ENCODE measurements around the gene MUC4.

Gene MUC4

DNA sequence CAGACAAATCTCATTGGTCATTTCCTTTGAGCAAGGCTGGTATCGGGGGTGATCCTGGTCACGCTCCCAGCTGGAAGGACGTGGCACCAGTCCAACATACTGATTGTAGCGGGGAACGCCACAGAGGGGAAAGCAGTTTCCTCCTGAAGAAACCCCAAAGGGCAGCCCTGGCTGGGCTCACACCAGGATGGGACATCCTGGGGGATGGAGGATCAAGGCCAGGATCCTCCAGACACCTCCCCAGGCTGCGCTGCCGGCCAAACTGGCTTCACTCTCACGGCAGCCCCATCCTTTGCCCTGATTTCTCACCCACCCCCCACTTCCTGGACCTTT lies 54.3 kb downstream of the MUC4 start:
- no peaks in the 10 kb centered on the region for H3K9me3 ChIP-seq (ENCODE audit: low read depth, low read length)
- no peak for TF ChIP-seq EZH2 (IDR thresholded peaks at IDR 0.05)
- no peak for TF ChIP-seq FOXP2 (optimal IDR thresholded peaks at IDR 0.05; ENCODE audit: control extremely low read depth, extremely low read length, insufficient read depth)
- no peak for TF ChIP-seq POLR2AphosphoS5 (IDR thresholded peaks at IDR 0.05; ENCODE audit: borderline replicate concordance, low read depth, low read length)
- H3K27ac ChIP-seq, result no peak overlapping the region
- no peak overlapping the region for H3K4me3 ChIP-seq
- no peaks in the 10 kb centered on the region for H3K36me3 ChIP-seq (ENCODE audit: insufficient read depth, low read length)
- no peak for DNase-seq (ENCODE audit: low read depth, low spot score)
- no peak overlapping the region for H3K9ac ChIP-seq (ENCODE audit: insufficient read length)

DNA sequence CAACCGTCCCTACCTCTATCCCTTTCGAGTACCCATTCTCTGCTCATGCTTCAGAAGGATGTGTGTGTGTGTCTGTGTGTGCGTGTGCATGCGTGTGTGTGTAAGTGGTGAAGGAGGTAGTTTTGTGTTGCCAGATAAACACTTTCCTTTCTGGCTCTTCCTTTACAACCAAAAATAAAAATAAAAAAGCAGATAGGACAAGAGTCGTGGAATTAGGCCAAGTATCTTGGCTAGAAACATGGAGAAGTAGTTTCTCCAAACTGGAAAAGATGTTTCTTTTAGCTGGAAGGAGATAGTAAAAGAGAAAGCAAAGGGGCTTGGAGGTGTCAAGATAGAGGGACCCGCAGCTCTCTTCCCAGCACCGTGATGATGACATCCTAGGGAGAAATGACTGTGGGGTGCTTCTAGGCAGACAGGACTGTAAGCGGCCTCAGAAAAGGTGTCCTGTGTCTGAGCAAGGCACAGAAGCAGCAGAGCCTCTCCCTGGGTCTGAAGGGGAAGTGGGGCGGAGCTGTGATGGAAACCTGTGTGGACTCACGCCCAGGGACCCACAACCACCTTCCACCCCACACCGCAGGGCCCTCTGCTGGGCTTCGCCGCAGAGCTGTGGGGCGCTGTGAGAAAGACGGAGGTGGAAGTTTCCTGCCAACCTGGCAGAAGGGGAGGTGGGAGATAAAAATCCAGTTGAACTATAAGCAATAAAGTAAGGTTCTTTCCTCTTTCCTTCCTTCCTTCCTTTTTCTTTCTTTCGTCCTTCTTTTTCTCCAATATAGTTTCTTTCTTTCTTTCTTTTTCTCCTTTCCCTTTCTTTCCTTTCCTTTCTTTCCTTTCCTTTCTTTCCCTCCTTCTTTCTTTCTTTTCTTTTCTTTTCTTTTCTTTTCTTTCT lies 55.7 kb downstream of the MUC4 start:
- DNase-seq (ENCODE audit: low read depth, low spot score), result no peak
- Histone ChIP-seq H3K27ac (no peak overlapping the region), H3K36me3 (ENCODE audit: insufficient read depth, low read length) (no peaks in the 10 kb centered on the region), H3K9me3 (ENCODE audit: low read depth, low read length) (no peaks in the 10 kb centered on the region), H3K9ac (ENCODE audit: insufficient read length) (no peak overlapping the region), H3K4me3 (no peak overlapping the region)
- TF ChIP-seq POLR2AphosphoS5 (IDR thresholded peaks at IDR 0.05; ENCODE audit: borderline replicate concordance, low read depth, low read length) (no peak), FOXP2 (optimal IDR thresholded peaks at IDR 0.05; ENCODE audit: control extremely low read depth, extremely low read length, insufficient read depth) (no peak), EZH2 (IDR thresholded peaks at IDR 0.05) (no peak)

DNA sequence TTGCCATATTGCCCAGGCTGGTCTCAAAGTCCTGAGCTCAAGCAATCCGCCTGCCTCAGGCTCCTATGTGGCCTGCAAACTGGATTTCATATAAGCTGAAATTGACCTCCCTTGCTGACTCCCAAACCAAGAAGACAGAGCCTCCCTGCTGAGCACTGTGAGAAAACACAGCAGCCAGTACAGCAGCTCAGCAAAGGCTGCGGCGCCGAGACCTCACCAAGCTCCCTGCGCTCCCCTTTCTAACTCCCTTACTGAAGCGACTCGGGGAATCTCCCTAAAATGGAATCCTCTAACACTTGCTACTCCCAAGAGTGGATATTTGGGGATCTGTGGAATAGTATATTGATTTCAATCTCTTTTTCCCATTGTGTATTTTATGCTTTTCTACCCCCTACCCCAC lies 56.3 kb downstream of the MUC4 start:
- no peak for DNase-seq (ENCODE audit: low read depth, low spot score)
- no peaks in the 10 kb centered on the region for H3K36me3 ChIP-seq (ENCODE audit: insufficient read depth, low read length)

DNA sequence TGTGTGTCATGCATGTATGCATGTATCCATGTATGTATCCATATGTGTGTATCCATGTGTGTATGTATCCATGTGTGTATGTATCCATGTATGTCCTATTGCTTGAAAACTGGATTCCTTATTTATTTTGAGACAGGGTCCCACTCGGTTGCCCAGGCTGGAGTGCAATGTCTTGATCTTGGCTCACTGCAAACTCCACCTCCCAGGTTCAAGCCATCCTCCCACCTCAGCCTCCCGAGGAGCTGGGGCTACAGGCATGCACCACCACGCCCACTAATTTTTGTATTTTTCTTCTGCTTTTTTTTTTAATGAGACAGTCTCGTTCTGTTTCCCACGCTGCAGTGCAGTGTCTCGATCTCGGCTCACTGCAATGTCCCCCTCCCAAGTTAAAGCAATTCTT lies 56.8 kb downstream of the MUC4 start:
- no peak for TF ChIP-seq FOXP2 (optimal IDR thresholded peaks at IDR 0.05; ENCODE audit: control extremely low read depth, extremely low read length, insufficient read depth)
- no peak for TF ChIP-seq EZH2 (IDR thresholded peaks at IDR 0.05)
- no peak for TF ChIP-seq POLR2AphosphoS5 (IDR thresholded peaks at IDR 0.05; ENCODE audit: borderline replicate concordance, low read depth, low read length)
- Histone ChIP-seq H3K9ac (ENCODE audit: insufficient read length) (no peak overlapping the region), H3K27ac (no peak overlapping the region), H3K36me3 (ENCODE audit: insufficient read depth, low read length) (no peaks in the 10 kb centered on the region), H3K9me3 (ENCODE audit: low read depth, low read length) (no peaks in the 10 kb centered on the region), H3K4me3 (no peak overlapping the region)
- DNase-seq (ENCODE audit: low read depth, low spot score), result no peak

More for the DNA sequence above, 56.3 kb downstream of the MUC4 start:
- no peak overlapping the region for H3K27ac ChIP-seq
- H3K4me3 ChIP-seq, result no peak overlapping the region
- no peak overlapping the region for H3K9ac ChIP-seq (ENCODE audit: insufficient read length)
- TF ChIP-seq POLR2AphosphoS5 (IDR thresholded peaks at IDR 0.05; ENCODE audit: borderline replicate concordance, low read depth, low read length), result no peak
- no peak for TF ChIP-seq FOXP2 (optimal IDR thresholded peaks at IDR 0.05; ENCODE audit: control extremely low read depth, extremely low read length, insufficient read depth)
- TF ChIP-seq EZH2 (IDR thresholded peaks at IDR 0.05), result no peak
- no peaks in the 10 kb centered on the region for H3K9me3 ChIP-seq (ENCODE audit: low read depth, low read length)

DNA sequence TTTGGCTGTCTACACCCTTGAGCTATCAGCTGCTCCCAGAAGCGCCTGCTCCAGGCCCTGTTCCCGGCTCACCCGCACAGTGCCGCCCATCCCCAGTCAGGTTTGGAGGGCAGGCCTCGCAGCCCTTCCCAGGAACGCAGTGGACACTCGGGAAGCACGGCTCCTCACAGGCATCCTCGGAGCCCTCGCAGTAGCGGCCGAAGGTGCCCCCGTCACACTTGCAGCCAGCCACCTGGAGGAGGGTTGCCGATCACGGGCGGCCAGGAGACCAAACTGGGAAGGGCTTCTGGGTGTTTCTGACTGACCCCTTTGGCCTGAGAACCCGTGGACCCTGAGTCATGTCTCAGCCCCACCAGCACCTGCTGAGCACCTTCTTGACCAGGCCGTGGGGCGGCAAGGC lies 57.6 kb downstream of the MUC4 start:
- DNase-seq (ENCODE audit: low read depth, low spot score), result no peak
- no peak for TF ChIP-seq EZH2 (IDR thresholded peaks at IDR 0.05)
- TF ChIP-seq POLR2AphosphoS5 (IDR thresholded peaks at IDR 0.05; ENCODE audit: borderline replicate concordance, low read depth, low read length), result no peak
- no peak for TF ChIP-seq FOXP2 (optimal IDR thresholded peaks at IDR 0.05; ENCODE audit: control extremely low read depth, extremely low read length, insufficient read depth)
- Histone ChIP-seq H3K9ac (ENCODE audit: insufficient read length) (no peak overlapping the region), H3K9me3 (ENCODE audit: low read depth, low read length) (no peaks in the 10 kb centered on the region), H3K36me3 (ENCODE audit: insufficient read depth, low read length) (no peaks in the 10 kb centered on the region), H3K27ac (no peak overlapping the region), H3K4me3 (no peak overlapping the region)

DNA sequence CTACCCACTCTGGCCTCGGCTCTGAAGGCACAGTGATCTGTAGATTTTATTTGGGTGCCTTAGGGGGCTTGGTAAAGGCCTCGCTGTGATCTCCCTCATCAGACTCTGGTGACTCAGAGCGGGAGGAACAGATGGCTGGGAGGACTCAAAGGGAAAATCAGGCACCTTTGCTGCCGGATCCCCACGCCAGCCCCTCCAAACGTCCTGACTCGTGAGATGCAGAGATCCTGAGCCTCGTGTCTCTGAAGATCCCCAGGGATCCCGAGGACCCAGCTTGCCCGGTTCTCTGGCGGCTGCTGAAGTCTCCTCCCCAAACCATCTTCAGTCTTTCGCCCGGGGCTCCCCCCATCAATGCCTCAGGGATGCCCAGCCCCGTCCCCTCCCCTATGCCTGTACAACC lies 58.1 kb downstream of the MUC4 start:
- Histone ChIP-seq H3K27ac (no peak overlapping the region), H3K36me3 (ENCODE audit: insufficient read depth, low read length) (no peaks in the 10 kb centered on the region), H3K9ac (ENCODE audit: insufficient read length) (no peak overlapping the region), H3K9me3 (ENCODE audit: low read depth, low read length) (no peaks in the 10 kb centered on the region), H3K4me3 (no peak overlapping the region)
- no peak for TF ChIP-seq FOXP2 (optimal IDR thresholded peaks at IDR 0.05; ENCODE audit: control extremely low read depth, extremely low read length, insufficient read depth)
- no peak for TF ChIP-seq EZH2 (IDR thresholded peaks at IDR 0.05)
- no peak for TF ChIP-seq POLR2AphosphoS5 (IDR thresholded peaks at IDR 0.05; ENCODE audit: borderline replicate concordance, low read depth, low read length)
- no peak for DNase-seq (ENCODE audit: low read depth, low spot score)

DNA sequence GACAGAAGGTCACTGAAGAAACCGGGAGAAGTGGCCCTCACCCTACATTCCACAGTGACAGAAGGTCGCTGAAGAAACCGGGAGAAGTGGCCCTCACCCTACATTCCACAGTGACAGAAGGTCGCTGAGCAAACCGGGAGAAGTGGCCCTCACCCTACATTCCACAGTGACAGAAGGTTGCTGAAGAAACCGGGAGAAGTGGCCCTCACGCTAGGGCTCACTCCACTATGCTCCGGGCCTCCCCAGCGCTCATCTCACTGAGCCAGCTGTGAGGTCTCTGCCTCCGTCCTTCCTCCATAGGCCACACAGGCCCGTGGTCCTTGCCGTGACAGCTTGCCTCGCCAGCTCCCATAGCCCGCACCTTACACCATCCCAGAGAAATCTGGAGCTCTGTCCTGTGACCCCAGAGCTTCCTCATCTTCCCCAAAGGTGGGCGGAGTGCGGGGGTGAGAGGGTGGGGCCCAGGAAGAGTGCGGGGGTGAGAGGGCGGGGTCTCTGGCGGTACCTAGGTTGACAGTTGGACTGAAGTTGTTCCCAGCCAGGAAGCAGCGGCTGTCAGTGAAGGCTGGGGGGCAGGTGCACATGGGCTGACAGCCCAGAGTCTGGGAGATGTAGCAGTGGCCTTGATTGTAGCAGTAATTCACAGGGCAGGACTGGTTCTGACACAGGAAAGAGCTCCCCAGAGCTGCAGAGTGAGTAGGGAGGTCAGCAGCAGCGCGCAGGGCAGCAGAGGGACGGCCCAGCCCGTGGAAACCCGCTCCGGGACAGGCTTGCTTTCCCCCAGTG lies 59.0 kb downstream of the MUC4 start:
- Histone ChIP-seq H3K4me3 (no peak overlapping the region), H3K9ac (ENCODE audit: insufficient read length) (no peak overlapping the region), H3K27ac (no peak overlapping the region), H3K9me3 (ENCODE audit: low read depth, low read length) (no peaks in the 10 kb centered on the region), H3K36me3 (ENCODE audit: insufficient read depth, low read length) (no peaks in the 10 kb centered on the region)
- no peak for TF ChIP-seq POLR2AphosphoS5 (IDR thresholded peaks at IDR 0.05; ENCODE audit: borderline replicate concordance, low read depth, low read length)
- no peak for TF ChIP-seq EZH2 (IDR thresholded peaks at IDR 0.05)
- no peak for TF ChIP-seq FOXP2 (optimal IDR thresholded peaks at IDR 0.05; ENCODE audit: control extremely low read depth, extremely low read length, insufficient read depth)
- DNase-seq (ENCODE audit: low read depth, low spot score), result no peak

DNA sequence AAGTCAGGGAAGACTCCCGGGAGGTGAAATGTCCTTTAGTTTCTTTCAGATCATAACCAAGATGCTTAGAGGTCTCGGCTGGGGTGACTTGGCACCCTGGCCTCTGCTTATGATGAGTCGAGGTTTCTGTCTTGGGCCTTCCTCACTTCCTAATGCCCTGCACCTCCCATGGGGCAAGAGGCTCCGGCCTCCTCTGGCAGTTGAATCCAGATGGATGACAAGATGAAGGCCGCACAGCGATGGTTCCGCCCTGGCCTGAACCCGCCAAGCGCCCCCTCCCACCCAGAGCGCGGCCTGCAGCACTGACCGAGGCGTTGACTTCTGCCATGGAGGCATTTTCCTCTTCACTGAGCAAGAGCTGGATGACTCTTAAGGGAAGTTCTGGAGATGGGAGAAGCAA lies 59.7 kb downstream of the MUC4 start:
- Histone ChIP-seq H3K9me3 (ENCODE audit: low read depth, low read length) (no peaks in the 10 kb centered on the region), H3K27ac (no peak overlapping the region), H3K36me3 (ENCODE audit: insufficient read depth, low read length) (no peaks in the 10 kb centered on the region), H3K4me3 (no peak overlapping the region), H3K9ac (ENCODE audit: insufficient read length) (no peak overlapping the region)
- TF ChIP-seq EZH2 (IDR thresholded peaks at IDR 0.05), result no peak
- no peak for TF ChIP-seq POLR2AphosphoS5 (IDR thresholded peaks at IDR 0.05; ENCODE audit: borderline replicate concordance, low read depth, low read length)
- DNase-seq (ENCODE audit: low read depth, low spot score), result no peak

Data from SK-N-MC (cell line).